Esophagus squamous epithelium (tissue), 5 donors: ENCODE measurements around the gene ZNF350. TPM values are rescaled to one million over a fixed set of nuclear protein-coding genes. Genes with fewer than 3 reads are reported as not detected.

ENCODE experiments used
- DNase-seq: peaks from one replicate; lab custom pipeline; 2025; lab: John Stamatoyannopoulos, UW
- H3K27ac ChIP-seq, 4 donors: fragments of 200-600 bp; sonication (generic); one replicate each; pipeline ENCODE4 v1.5.1; 2016 to 2019; ENCODE audit warnings: mild to moderate bottlenecking in 1 of 4
- H3K27me3 ChIP-seq, 4 donors: fragments of 200-600 bp; sonication (generic); 1 replicate in 3 of 4; 2 replicates in 1 of 4; pipeline versions ENCODE4 v1.5.1 to v1.6.0; 2017 to 2021; ENCODE audit warnings: antibody characterized with exemption in 1 of 4
- H3K36me3 ChIP-seq, 3 donors: fragments of 200-600 bp; sonication (generic); one replicate each; pipeline ENCODE4 v1.5.1; 2016 to 2019
- H3K4me1 ChIP-seq, 3 donors: fragments of 200-600 bp; sonication (generic); one replicate each; pipeline ENCODE4 v1.5.1; 2017 to 2019
- H3K4me3 ChIP-seq, 4 donors: fragments of 200-600 bp; sonication (generic); 1 replicate in 3 of 4; 2 replicates in 1 of 4; pipeline ENCODE4 v1.5.1; 2016 to 2019; ENCODE audit warnings: mild to moderate bottlenecking in 2 of 4, moderate library complexity in 1 of 4
- H3K9me3 ChIP-seq, 3 donors: fragments of 200-600 bp; sonication (generic); one replicate each; pipeline ENCODE4 v1.5.1; 2016 to 2019
- CTCF ChIP-seq, 6 experiments: fragments of 450-650 bp in 4 of 6; fragments of 200-600 bp in 2 of 6; sonication (generic) in 2 of 6; IDR thresholded peaks; one replicate each; pipeline ENCODE4 v1.5.1; 2016 to 2019; ENCODE audit warnings: antibody characterized with exemption in 6 of 6, mild to moderate bottlenecking in 4 of 6, moderate library complexity in 4 of 6
- POLR2A ChIP-seq, 4 donors: fragments of 450-650 bp; IDR thresholded peaks; one replicate each; pipeline ENCODE4 v1.6.1; 2017; ENCODE audit warnings: antibody characterized with exemption in 4 of 4, mild to moderate bottlenecking in 4 of 4, moderate library complexity in 3 of 4
- WGBS, 2 donors: methylation state at CpG; one replicate each; pipeline ENCODE4 v1.1.5; 2018; 5-methylcytosine and 5-hydroxymethylcytosine counted together
- intact Hi-C: fragments of 100-400 bp; cut with DNase I; formaldehyde crosslinking; loops from one replicate; pipeline ENCODE4 v1.15.0; 2022
- total RNA-seq, 4 donors: library from RNA; depleted of rRNA; stranded (reverse); fragments of >200 nt; gene quantifications; one replicate each; pipeline ENCODE4 v1.1.0, GENCODE V29; 2016
- donor health status: DM: yes; HTN: yes; CAD: no.

ZNF350 gene
- total RNA-seq, 4 donors from 2014 or later = 2.9 to 12.6 (median 6.6) TPM

- H3K4me3 ChIP-seq = no peak overlapping the region
- no peak overlapping the region for H3K27ac ChIP-seq
- TF ChIP-seq POLR2A (IDR thresholded peaks at IDR 0.05) = no peak
- TF ChIP-seq CTCF (IDR thresholded peaks at IDR 0.05) = no peak
- 95 to 100% methylated on average over 4 to 14 of the region's 15 CpGs for WGBS, 2 donors
- no peaks in the 10 kb centered on the region for H3K27me3 ChIP-seq
- intact Hi-C loops = no loop called here
- peaks cover 0 to 14% (median 3%) of the 10 kb centered on the region in 3 donors for H3K4me1 ChIP-seq
- no peak for DNase-seq
- peaks cover 3 to 100% (median 75%) of the 10 kb centered on the region in 3 donors for H3K9me3 ChIP-seq
- peaks cover 44 to 99% (median 48%) of the 10 kb centered on the region in 3 donors for H3K36me3 ChIP-seq
Observed at GRCh38 chr19:52022193-52022592, 35.6 kb upstream of the ZNF350 start.

GRCh38 chr19:52020506-52020905, 33.9 kb upstream of the ZNF350 start:
- Histone ChIP-seq H3K36me3 (peaks cover 53 to 100% (median 57%) of the 10 kb centered on the region in 3 donors), H3K9me3 (peaks cover 5 to 100% (median 91%) of the 10 kb centered on the region in 3 donors)
- 93 to 95% methylated on average over 4 of the region's 4 CpGs for WGBS, 2 donors

GRCh38 chr19:52010674-52011073, 24.0 kb upstream of the ZNF350 start:
- H3K9me3 ChIP-seq = peaks cover 0 to 42% (median 20%) of the 10 kb centered on the region in 3 donors
- TF ChIP-seq POLR2A (IDR thresholded peaks at IDR 0.05) = no peak
- TF ChIP-seq CTCF (IDR thresholded peaks at IDR 0.05) = no peak
- intact Hi-C loops = no loop called here
- no peak overlapping the region for H3K27ac ChIP-seq
- H3K27me3 ChIP-seq = no peaks in the 10 kb centered on the region
- no peak overlapping the region for H3K4me3 ChIP-seq
- peaks cover 0 to 17% (median 0%) of the 10 kb centered on the region in 3 donors for H3K36me3 ChIP-seq
- H3K4me1 ChIP-seq = peaks cover 0 to 15% (median 0%) of the 10 kb centered on the region in 3 donors
- 88 to 100% methylated on average over 1 of the region's 1 CpG for WGBS, 2 donors
- no peak for DNase-seq

More at GRCh38 chr19:52020506-52020905, 33.9 kb upstream of the ZNF350 start:
- H3K27ac ChIP-seq = no peak overlapping the region
- no peak for DNase-seq
- no peak overlapping the region for H3K4me3 ChIP-seq
- intact Hi-C loops = no loop called here
- no peaks in the 10 kb centered on the region for H3K4me1 ChIP-seq
- H3K27me3 ChIP-seq = no peaks in the 10 kb centered on the region
- TF ChIP-seq CTCF (IDR thresholded peaks at IDR 0.05) (no peak), POLR2A (IDR thresholded peaks at IDR 0.05) (no peak)

GRCh38 chr19:52007806-52008557, 21.3 kb upstream of the ZNF350 start, which contains the start of gene ZNF615:
Gene ZNF615, minus strand, starts transcription at chr19:52008211. Its CDS starts 4,500 bp downstream, at chr19:52003711.
- peak in 1 of 4 donors; percentile 17 for TF ChIP-seq POLR2A (IDR thresholded peaks at IDR 0.05)
- TF ChIP-seq CTCF (IDR thresholded peaks at IDR 0.05) = peak in 1 of 6 experiments; percentile 8
- Histone ChIP-seq H3K9me3 (peaks cover 0 to 43% (median 23%) of the 10 kb centered on the region in 3 donors), H3K27ac (peak within 1 kb of the TSS; percentile 81 to 93 (median 86)), H3K4me3 (peak within 1 kb of the TSS; percentile 57 to 78 (median 70)), H3K27me3 (no peaks in the 10 kb centered on the region), H3K36me3 (peaks cover 0 to 29% (median 0%) of the 10 kb centered on the region in 3 donors), H3K4me1 (peaks cover 0 to 15% (median 0%) of the 10 kb centered on the region in 3 donors)
- 1% methylated on average over 9 to 39 of the region's 44 CpGs for WGBS, 2 donors
- peak; percentile 32 for DNase-seq
- intact Hi-C loops = no loop called here

- WGBS, 2 donors = 6 to 12% methylated on average over 5 to 8 of the region's 9 CpGs
- Histone ChIP-seq H3K27ac (peak overlapping the region; percentile 81 to 93 (median 86)), H3K9me3 (peaks cover 0 to 43% (median 21%) of the 10 kb centered on the region in 3 donors), H3K36me3 (peaks cover 0 to 29% (median 0%) of the 10 kb centered on the region in 3 donors), H3K4me1 (peaks cover 0 to 15% (median 0%) of the 10 kb centered on the region in 3 donors), H3K27me3 (no peaks in the 10 kb centered on the region), H3K4me3 (peak overlapping the region; percentile 57 to 78 (median 70))
- DNase-seq = no peak
- TF ChIP-seq POLR2A (IDR thresholded peaks at IDR 0.05) (no peak), CTCF (IDR thresholded peaks at IDR 0.05) (no peak)
- intact Hi-C loops = no loop called here
Observed at GRCh38 chr19:52007451-52007805, 20.8 kb upstream of the ZNF350 start.
